Uterus (tissue), 4 donors: ENCODE data around the gene MYORG. TPM values are rescaled to one million over a fixed set of nuclear protein-coding genes. Genes with fewer than 3 reads are reported as not detected.

Experiments
- DNase-seq, 2 donors: peaks; one replicate each; pipeline ENCODE4 v3.0.0-alpha.2; 2019 to 2020
- H3K27ac ChIP-seq, 2 donors: fragments of 200-600 bp; sonication (generic); 1 replicate in 1 of 2; 2 replicates in 1 of 2; pipeline ENCODE4 v1.5.1; 2016 to 2018
- H3K27me3 ChIP-seq, 2 donors: fragments of 200-600 bp; sonication (generic); one replicate each; pipeline ENCODE4 v1.5.1; 2018 to 2019; ENCODE audit warnings: control low read depth in 1 of 2
- H3K36me3 ChIP-seq, 2 donors: fragments of 200-600 bp; sonication (generic); one replicate each; pipeline ENCODE4 v1.5.1; 2019; ENCODE audit warnings: control low read depth in 1 of 2
- H3K4me1 ChIP-seq, 2 donors: fragments of 200-600 bp; sonication (generic); one replicate each; pipeline ENCODE4 v1.5.1; 2018 to 2019; ENCODE audit warnings: control low read depth in 1 of 2
- H3K4me3 ChIP-seq, 2 donors: fragments of 200-600 bp; sonication (generic); 1 replicate in 1 of 2; 2 replicates in 1 of 2; pipeline ENCODE4 v1.5.1; 2018 to 2019; ENCODE audit warnings: mild to moderate bottlenecking in 1 of 2
- H3K9me3 ChIP-seq, 2 donors: fragments of 200-600 bp; sonication (generic); one replicate each; pipeline ENCODE4 v1.5.1; 2019; ENCODE audit warnings: control low read depth in 1 of 2
- POLR2A ChIP-seq, 2 donors: fragments of 450-650 bp; IDR thresholded peaks; one replicate each; pipeline ENCODE4 v1.6.1; 2016; ENCODE audit warnings: antibody characterized with exemption in 2 of 2, mild to moderate bottlenecking in 1 of 2, moderate library complexity in 1 of 2
- intact Hi-C: fragments of 100-400 bp; cut with DNase I; formaldehyde crosslinking; loops from one replicate; pipeline ENCODE4 v1.15.1; 2023; ENCODE audit warnings: low total_unique reads
- small RNA-seq: library from RNA; depleted of rRNA; stranded (forward); fragments of <200 nt; gene quantifications from one replicate; pipeline ENCODE3, GENCODE V24; 2016
- total RNA-seq, 4 donors: library from RNA; depleted of rRNA in 3 of 4; stranded (reverse); fragments of >200 nt in 3 of 4; gene quantifications; one replicate each; pipeline versions ENCODE4 v1.1.0 to v1.2.4, GENCODE V29; 2014 to 2023
- TF ChIP-seq, protein P1 (sequence below), 4 experiments: fragments of 200-600 bp in 2 of 4; fragments of 450-650 bp in 2 of 4; sonication (generic) in 2 of 4; IDR thresholded peaks; one replicate each; pipeline ENCODE4 v1.5.1; 2016 to 2019; ENCODE audit warnings: antibody characterized with exemption in 4 of 4, mild to moderate bottlenecking in 2 of 4, moderate library complexity in 1 of 4
- donor health status: DM: yes; HTN: yes; CAD: no.

Gene MYORG
- total RNA-seq, 4 donors from 2014 or later: under 0.01 to 6.6 (median 2.3) TPM

DNA sequence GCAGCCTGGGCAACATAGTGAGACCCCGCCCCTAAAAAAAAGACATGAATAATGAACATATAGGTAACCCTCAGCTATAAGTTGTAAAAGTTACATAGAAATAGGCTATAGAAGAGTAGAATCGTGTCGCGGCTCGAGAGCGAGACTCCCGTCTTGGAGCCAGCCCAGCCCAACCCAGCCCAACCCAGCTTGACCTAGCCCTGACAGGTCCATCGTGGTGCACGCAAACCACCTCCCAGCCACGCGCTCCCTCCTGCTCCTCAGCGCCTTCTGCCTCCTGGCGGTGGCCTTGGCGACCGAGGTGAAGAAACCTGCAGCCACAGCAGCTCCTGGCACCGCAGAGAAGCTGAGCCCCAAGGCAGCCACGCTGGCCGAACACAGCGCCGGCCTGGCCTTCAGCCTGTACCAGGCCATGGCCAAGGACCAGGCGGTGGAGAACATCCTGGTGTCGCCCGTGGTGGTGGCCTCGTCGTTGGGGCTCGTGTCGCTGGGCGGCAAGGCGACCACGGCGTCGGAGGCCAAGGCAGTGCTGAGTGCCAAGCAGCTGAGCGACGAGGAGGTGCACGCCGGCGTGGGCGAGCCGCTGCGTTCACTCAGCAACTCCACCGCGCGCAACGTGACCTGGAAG lies 58.4 kb downstream of the MYORG start:
- Histone ChIP-seq H3K27me3 (no peaks in the 10 kb centered on the region), H3K9me3 (no peaks in the 10 kb centered on the region), H3K4me3 (no peak overlapping the region), H3K4me1 (no peaks in the 10 kb centered on the region), H3K36me3 (no peaks in the 10 kb centered on the region), H3K27ac (no peak overlapping the region)
- intact Hi-C loops: no loop called here
- no peak for DNase-seq
- TF ChIP-seq, protein P1, sequence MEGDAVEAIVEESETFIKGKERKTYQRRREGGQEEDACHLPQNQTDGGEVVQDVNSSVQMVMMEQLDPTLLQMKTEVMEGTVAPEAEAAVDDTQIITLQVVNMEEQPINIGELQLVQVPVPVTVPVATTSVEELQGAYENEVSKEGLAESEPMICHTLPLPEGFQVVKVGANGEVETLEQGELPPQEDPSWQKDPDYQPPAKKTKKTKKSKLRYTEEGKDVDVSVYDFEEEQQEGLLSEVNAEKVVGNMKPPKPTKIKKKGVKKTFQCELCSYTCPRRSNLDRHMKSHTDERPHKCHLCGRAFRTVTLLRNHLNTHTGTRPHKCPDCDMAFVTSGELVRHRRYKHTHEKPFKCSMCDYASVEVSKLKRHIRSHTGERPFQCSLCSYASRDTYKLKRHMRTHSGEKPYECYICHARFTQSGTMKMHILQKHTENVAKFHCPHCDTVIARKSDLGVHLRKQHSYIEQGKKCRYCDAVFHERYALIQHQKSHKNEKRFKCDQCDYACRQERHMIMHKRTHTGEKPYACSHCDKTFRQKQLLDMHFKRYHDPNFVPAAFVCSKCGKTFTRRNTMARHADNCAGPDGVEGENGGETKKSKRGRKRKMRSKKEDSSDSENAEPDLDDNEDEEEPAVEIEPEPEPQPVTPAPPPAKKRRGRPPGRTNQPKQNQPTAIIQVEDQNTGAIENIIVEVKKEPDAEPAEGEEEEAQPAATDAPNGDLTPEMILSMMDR (IDR thresholded peaks at IDR 0.05): no peak
- no peak for TF ChIP-seq POLR2A (IDR thresholded peaks at IDR 0.05)

DNA sequence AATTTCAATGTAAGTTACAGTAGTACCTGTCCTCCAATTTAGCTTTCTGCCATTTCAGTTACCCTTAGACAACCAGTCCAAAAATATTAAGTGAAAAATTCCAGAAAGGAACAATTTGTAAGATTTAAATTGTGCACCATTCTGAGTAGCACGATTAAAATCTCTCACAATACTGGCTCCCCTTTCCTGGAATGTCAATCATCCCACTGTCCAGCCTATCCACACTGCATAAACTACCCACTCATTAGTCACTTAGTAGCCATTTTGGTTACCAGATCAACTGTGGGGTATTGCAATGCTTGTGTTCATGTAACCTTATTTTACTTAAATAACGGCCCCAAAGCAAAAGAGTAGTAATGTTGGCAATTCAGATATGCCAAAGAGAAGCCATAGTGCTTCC lies 59.3 kb downstream of the MYORG start:
- Histone ChIP-seq H3K4me3 (no peak overlapping the region), H3K36me3 (no peaks in the 10 kb centered on the region), H3K27me3 (no peaks in the 10 kb centered on the region), H3K9me3 (no peaks in the 10 kb centered on the region), H3K27ac (no peak overlapping the region), H3K4me1 (no peaks in the 10 kb centered on the region)
- intact Hi-C loops: no loop called here
- DNase-seq: no peak
- TF ChIP-seq, protein P1 (IDR thresholded peaks at IDR 0.05): no peak
- TF ChIP-seq POLR2A (IDR thresholded peaks at IDR 0.05): no peak

Small RNA genes within 50 kb of the gene (small RNA-seq; reads per million reads assigned to genes)
- not detected for gene RF00019

Other genes with a start within 250 kb of the MYORG start
- 10 to 100 TPM; 17.1 to 60.4 (median 24.9) TPM for gene UBAP1, start 197.9 kb downstream of the MYORG start, total RNA-seq
- 1 to 10 TPM; 1.2 to 6.1 (median 1.5) TPM for gene KIF24, start 47.6 kb downstream of the MYORG start, total RNA-seq
- gene NUDT2, start 47.3 kb downstream of the MYORG start, total RNA-seq: 10 to 100 TPM in 3 of 4 donors, 1 to 10 TPM in 1; 7.6 to 24.6 (median 20.2) TPM
- 10 to 100 TPM in 2 of 4 donors, 1 to 10 TPM in 2; 2.3 to 33.0 (median 14.9) TPM for gene FAM219A, start 81.7 kb upstream of the MYORG start, total RNA-seq
- gene DNAI1, start 81.9 kb upstream of the MYORG start, total RNA-seq: 1 to 10 TPM in 1 of 4 donors, under 1 TPM in 1, not detected in 2; 0.95 to 3.8 TPM
- gene ENHO, start 146.1 kb upstream of the MYORG start, total RNA-seq: 1 to 10 TPM in 1 of 4 donors, not detected in 3; 2.2 TPM
- gene CNTFR, start 212.8 kb upstream of the MYORG start, total RNA-seq: 10 to 100 TPM in 1 of 4 donors, 1 to 10 TPM in 1, under 1 TPM in 1, not detected in 1; 0.59 to 14.7 (median 6.6) TPM
- 10 to 100 TPM; 18.1 to 39.1 (median 26.9) TPM for gene RPP25L, start 235.2 kb upstream of the MYORG start, total RNA-seq
- 10 to 100 TPM; 27.7 to 98.0 (median 58.6) TPM for gene DCTN3, start 243.6 kb upstream of the MYORG start, total RNA-seq